CD4-positive, alpha-beta T cell (primary cell): ENCODE measurements around the gene LRP1B. TPM values are rescaled to one million over a fixed set of nuclear protein-coding genes. Genes with fewer than 3 reads are reported as not detected.

Experiments
- ATAC-seq: fragments of 200-7000 bp; cut with Tn5 transposase; one replicate; pipeline ENCODE4 v1.10.0; 2022; ENCODE audit warnings: mild to moderate bottlenecking; ENCODE audit not compliant: poor library complexity
- CTCF ChIA-PET: fragments of 350-600 bp; sonication (Branson Sonifier 250); formaldehyde crosslinking; loops from one replicate; lab custom pipeline; 2021; ENCODE audit warnings: antibody characterized with exemption, inconsistent platforms; lab: Charles Lee
- POLR2A ChIA-PET: fragments of 350-600 bp; sonication (Branson Sonifier 250); formaldehyde crosslinking; loops from one replicate; lab custom pipeline; 2021; ENCODE audit warnings: antibody characterized with exemption, inconsistent platforms; lab: Charles Lee
- DNase-seq, 14 experiments: peaks; one replicate each; pipeline ENCODE4 v3.0.0-alpha.2; 2013 to 2020; ENCODE audit warnings: mixed read lengths in 2 of 14
- H3K27ac ChIP-seq, 2 donors: one replicate each; pipeline versions ENCODE4 v1.5.1 to v1.7.0; 2013; ENCODE audit warnings: low read length in 2 of 2, low read depth in 1 of 2, mild to moderate bottlenecking in 1 of 2
- H3K27me3 ChIP-seq, 2 experiments: 1 replicate in 1 of 2; 2 replicates in 1 of 2; pipeline versions ENCODE4 v1.6.1 to v1.7.0; 2013; ENCODE audit warnings: low read length in 2 of 2, control low read depth in 1 of 2, mild to moderate bottlenecking in 1 of 2, moderate library complexity in 1 of 2; ENCODE audit not compliant: insufficient read depth in 2 of 2, control insufficient read depth in 1 of 2
- H3K36me3 ChIP-seq: one replicate; pipeline ENCODE4 v1.6.1; 2013; ENCODE audit warnings: low read length, control low read depth; ENCODE audit not compliant: insufficient read depth
- H3K4me1 ChIP-seq: one replicate; pipeline ENCODE4 v1.6.1; 2013; ENCODE audit warnings: low read length, control low read depth; ENCODE audit not compliant: insufficient read depth
- H3K4me3 ChIP-seq: one replicate; pipeline ENCODE4 v1.5.1; 2013; ENCODE audit warnings: mild to moderate bottlenecking, low read length, moderate library complexity
- H3K9me3 ChIP-seq, 2 experiments: 1 replicate in 1 of 2; 2 replicates in 1 of 2; pipeline versions ENCODE4 v1.6.1 to v1.7.0; 2013; ENCODE audit warnings: low read length in 2 of 2, mild to moderate bottlenecking in 2 of 2, control low read depth in 1 of 2, moderate library complexity in 1 of 2; ENCODE audit not compliant: control insufficient read depth in 1 of 2, insufficient read depth in 1 of 2
- H3K27ac Mint-ChIP-seq: one replicate; pipeline ENCODE4 v1.8.0; 2020; ENCODE audit warnings: mixed read lengths
- H3K27me3 Mint-ChIP-seq: one replicate; pipeline ENCODE4 v1.8.0; 2021; ENCODE audit warnings: mixed read lengths
- H3K36me3 Mint-ChIP-seq: one replicate; pipeline ENCODE4 v1.8.0; 2021; ENCODE audit warnings: low read depth, mixed read lengths
- H3K4me1 Mint-ChIP-seq: one replicate; pipeline ENCODE4 v1.8.0; 2021; ENCODE audit warnings: low read depth, mixed read lengths
- H3K4me3 Mint-ChIP-seq: one replicate; pipeline ENCODE4 v1.8.0; 2020; ENCODE audit warnings: mild to moderate bottlenecking, mixed read lengths
- H3K9me3 Mint-ChIP-seq: one replicate; pipeline ENCODE4 v1.8.0; 2020; ENCODE audit warnings: mixed read lengths
- CTCF ChIP-seq: fragments of 200-600 bp; IDR thresholded peaks from one replicate; pipeline ENCODE4 v1.8.0; 2022; ENCODE audit warnings: antibody characterized with exemption, mild to moderate bottlenecking
- intact Hi-C, 2 experiments: fragments of 100-400 bp; cut with DNase I in 1 of 2; cut with micrococcal nuclease in 1 of 2; formaldehyde crosslinking; loops; one replicate each; pipeline versions ENCODE4 v1.15.1 to v1.9.0; 2023 to 2025; cut with DNase I, micrococcal nuclease
- total RNA-seq, 174 experiments: library from RNA in 2 of 174; stranded (reverse) in 2 of 174; gene quantifications; one replicate each; pipeline ENCODE4 v1.2.3 and lab custom pipeline; 2021 to 2026

LRP1B gene
- total RNA-seq, 2 experiments from 2014 or later: not detected

- Histone ChIP-seq H3K36me3 (no peaks in the 10 kb centered on the region), H3K4me3 (no peak overlapping the region), H3K4me1 (no peaks in the 10 kb centered on the region), H3K27me3 (no peaks in the 10 kb centered on the region), H3K27ac (no peak overlapping the region), H3K9me3 (peaks cover 3 to 5% of the 10 kb centered on the region in 2 experiments)
- POLR2A ChIA-PET: no interaction called here
- no peak for DNase-seq
- ATAC-seq: no peak
- no peak for TF ChIP-seq CTCF
- intact Hi-C loops: no loop called here
- Mint-ChIP-seq H3K36me3 (no peaks in the 10 kb centered on the region), H3K4me3 (no peak overlapping the region), H3K27me3 (no peaks in the 10 kb centered on the region), H3K27ac (no peak overlapping the region), H3K4me1 (no peaks in the 10 kb centered on the region), H3K9me3 (no peaks in the 10 kb centered on the region)
- CTCF ChIA-PET: no interaction called here
These were observed 1673.3 kb downstream of the LRP1B start for GRCh38 chr2:140457483-140457882.

- no peaks in the 10 kb centered on the region for H3K36me3 Mint-ChIP-seq
- H3K9me3 Mint-ChIP-seq: no peaks in the 10 kb centered on the region
- H3K4me1 Mint-ChIP-seq: no peaks in the 10 kb centered on the region
- Histone ChIP-seq H3K4me3 (no peak overlapping the region), H3K27ac (no peak overlapping the region), H3K27me3 (no peaks in the 10 kb centered on the region), H3K9me3 (no peaks in the 10 kb centered on the region), H3K4me1 (no peaks in the 10 kb centered on the region), H3K36me3 (no peaks in the 10 kb centered on the region)
- no peak overlapping the region for H3K27ac Mint-ChIP-seq
- intact Hi-C loops: no loop called here
- no peaks in the 10 kb centered on the region for H3K27me3 Mint-ChIP-seq
- no peak for TF ChIP-seq CTCF
- CTCF ChIA-PET: no interaction called here
- no peak for ATAC-seq
- DNase-seq: no peak
- H3K4me3 Mint-ChIP-seq: no peak overlapping the region
- POLR2A ChIA-PET: no interaction called here
These were observed 1675.5 kb downstream of the LRP1B start for GRCh38 chr2:140455315-140455714.

GRCh38 chr2:140454717-140455116 lies 1676.1 kb downstream of the LRP1B start:
- ATAC-seq: no peak
- no peak overlapping the region for H3K27ac Mint-ChIP-seq
- ChIA-PET POLR2A (no interaction called here), CTCF (no interaction called here)
- peaks cover 2% of the 10 kb centered on the region for H3K9me3 Mint-ChIP-seq
- H3K9me3 ChIP-seq: no peaks in the 10 kb centered on the region
- H3K27me3 ChIP-seq: no peaks in the 10 kb centered on the region
- H3K4me1 Mint-ChIP-seq: no peaks in the 10 kb centered on the region
- no peak overlapping the region for H3K27ac ChIP-seq
- no peak overlapping the region for H3K4me3 Mint-ChIP-seq
- H3K4me1 ChIP-seq: no peaks in the 10 kb centered on the region
- no peaks in the 10 kb centered on the region for H3K27me3 Mint-ChIP-seq
- TF ChIP-seq CTCF: no peak
- intact Hi-C loops: no loop called here
- no peaks in the 10 kb centered on the region for H3K36me3 Mint-ChIP-seq
- no peaks in the 10 kb centered on the region for H3K36me3 ChIP-seq
- no peak overlapping the region for H3K4me3 ChIP-seq
- no peak for DNase-seq
